Measurements from ENCODE around the gene LRRTM1. TPM values are rescaled to one million over a fixed set of nuclear protein-coding genes. Genes with fewer than 3 reads are reported as not detected.

Gene LRRTM1
- total RNA-seq, 1 experiment from 2014 or later: not detected

DNA sequence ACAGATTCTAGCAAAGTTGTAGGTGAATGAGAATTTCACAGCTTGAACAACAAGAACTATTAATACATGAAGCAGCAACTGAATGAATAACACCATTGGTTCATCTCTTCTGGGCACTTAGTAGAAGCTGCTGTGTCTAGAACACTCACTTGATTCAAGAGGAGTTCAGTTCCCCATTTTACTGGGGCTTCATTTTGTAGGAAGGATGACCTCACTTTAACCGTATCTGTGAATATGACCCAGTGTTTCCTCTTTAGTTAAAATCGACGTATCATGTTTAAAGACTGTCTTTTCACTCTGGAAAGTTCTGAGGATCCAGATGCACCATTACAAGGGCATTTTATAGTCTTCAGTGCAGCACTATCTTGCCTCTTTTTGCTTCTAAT, 47.8 kb downstream of the LRRTM1 start:
- Histone ChIP-seq H3K4me3 (replicated peaks in 1 of 2; ENCODE audit: low read depth in 1 of 2, low read length in 2 of 2) (no peak overlapping the region), H3K4me2 (ENCODE audit: low read length) (no peak overlapping the region), H3K9me3 (ENCODE audit: control insufficient read depth in 1 of 2, insufficient read depth in 1 of 2, low read depth in 1 of 2, low read length in 2 of 2) (peaks cover 15% of the 10 kb centered on the region in 2 experiments; a peak in 2 of 4 replicates), H3K27me3 (ENCODE audit: insufficient read depth, low read length) (no peaks in the 10 kb centered on the region), H3K27ac (ENCODE audit: low read depth, low read length) (no peak overlapping the region), H4K20me1 (ENCODE audit: insufficient read depth) (no peaks in the 10 kb centered on the region), H3K36me3 (ENCODE audit: control insufficient read depth in 1 of 2, insufficient read depth in 2 of 2, low read length in 2 of 2) (no peaks in the 10 kb centered on the region), H3K4me1 (ENCODE audit: control insufficient read depth in 1 of 2, insufficient read depth in 2 of 2, low read length in 2 of 2) (no peaks in the 10 kb centered on the region), H2AFZ (ENCODE audit: low read depth, low read length, poor library complexity, severe bottlenecking) (no peak overlapping the region), H3K9ac (ENCODE audit: low read length) (no peak overlapping the region), H3K79me2 (ENCODE audit: insufficient read depth, low read length) (no peaks in the 10 kb centered on the region), H3K9me2 (ENCODE audit: insufficient read depth) (no peaks in the 10 kb centered on the region)
- RAD21 ChIA-PET (ENCODE audit: low non-redundant PET in 1 of 2, low total read pairs in 2 of 2, uncharacterized antibody in 2 of 2, unreplicated experiment in 2 of 2): no interaction called here
- CTCF ChIA-PET: no interaction called here
- TF ChIP-seq, protein P1, sequence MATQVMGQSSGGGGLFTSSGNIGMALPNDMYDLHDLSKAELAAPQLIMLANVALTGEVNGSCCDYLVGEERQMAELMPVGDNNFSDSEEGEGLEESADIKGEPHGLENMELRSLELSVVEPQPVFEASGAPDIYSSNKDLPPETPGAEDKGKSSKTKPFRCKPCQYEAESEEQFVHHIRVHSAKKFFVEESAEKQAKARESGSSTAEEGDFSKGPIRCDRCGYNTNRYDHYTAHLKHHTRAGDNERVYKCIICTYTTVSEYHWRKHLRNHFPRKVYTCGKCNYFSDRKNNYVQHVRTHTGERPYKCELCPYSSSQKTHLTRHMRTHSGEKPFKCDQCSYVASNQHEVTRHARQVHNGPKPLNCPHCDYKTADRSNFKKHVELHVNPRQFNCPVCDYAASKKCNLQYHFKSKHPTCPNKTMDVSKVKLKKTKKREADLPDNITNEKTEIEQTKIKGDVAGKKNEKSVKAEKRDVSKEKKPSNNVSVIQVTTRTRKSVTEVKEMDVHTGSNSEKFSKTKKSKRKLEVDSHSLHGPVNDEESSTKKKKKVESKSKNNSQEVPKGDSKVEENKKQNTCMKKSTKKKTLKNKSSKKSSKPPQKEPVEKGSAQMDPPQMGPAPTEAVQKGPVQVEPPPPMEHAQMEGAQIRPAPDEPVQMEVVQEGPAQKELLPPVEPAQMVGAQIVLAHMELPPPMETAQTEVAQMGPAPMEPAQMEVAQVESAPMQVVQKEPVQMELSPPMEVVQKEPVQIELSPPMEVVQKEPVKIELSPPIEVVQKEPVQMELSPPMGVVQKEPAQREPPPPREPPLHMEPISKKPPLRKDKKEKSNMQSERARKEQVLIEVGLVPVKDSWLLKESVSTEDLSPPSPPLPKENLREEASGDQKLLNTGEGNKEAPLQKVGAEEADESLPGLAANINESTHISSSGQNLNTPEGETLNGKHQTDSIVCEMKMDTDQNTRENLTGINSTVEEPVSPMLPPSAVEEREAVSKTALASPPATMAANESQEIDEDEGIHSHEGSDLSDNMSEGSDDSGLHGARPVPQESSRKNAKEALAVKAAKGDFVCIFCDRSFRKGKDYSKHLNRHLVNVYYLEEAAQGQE (IDR thresholded peaks at IDR 0.05; ENCODE audit: low read depth): no peak
- TF ChIP-seq SRF (IDR thresholded peaks at IDR 0.05; ENCODE audit: low read depth) (no peak), CEBPB (IDR thresholded peaks at IDR 0.05; ENCODE audit: low read depth) (no peak), ELF1 (IDR thresholded peaks at IDR 0.05; ENCODE audit: borderline replicate concordance, low read depth) (no peak), JUND (IDR thresholded peaks at IDR 0.05) (no peak), POLR2A (IDR thresholded peaks at IDR 0.05; ENCODE audit: borderline replicate concordance, extremely low read depth, insufficient read depth, insufficient read length) (no peak), EZH2 (IDR thresholded peaks at IDR 0.05) (no peak), POLR2AphosphoS5 (IDR thresholded peaks at IDR 0.05; ENCODE audit: low read depth, low read length) (no peak), EZH2phosphoT487 (IDR thresholded peaks at IDR 0.05; ENCODE audit: borderline replicate concordance) (no peak), SP1 (IDR thresholded peaks at IDR 0.05; ENCODE audit: low read depth) (no peak), RAD21 (IDR thresholded peaks at IDR 0.05; ENCODE audit: low read depth) (no peak), TCF7L2 (IDR thresholded peaks at IDR 0.05; ENCODE audit: borderline replicate concordance, extremely low read depth, insufficient read depth, insufficient read length) (no peak)
- TF ChIP-seq, protein P2, sequence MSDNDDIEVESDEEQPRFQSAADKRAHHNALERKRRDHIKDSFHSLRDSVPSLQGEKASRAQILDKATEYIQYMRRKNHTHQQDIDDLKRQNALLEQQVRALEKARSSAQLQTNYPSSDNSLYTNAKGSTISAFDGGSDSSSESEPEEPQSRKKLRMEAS (IDR thresholded peaks at IDR 0.05): no peak
- TF ChIP-seq, protein P3, sequence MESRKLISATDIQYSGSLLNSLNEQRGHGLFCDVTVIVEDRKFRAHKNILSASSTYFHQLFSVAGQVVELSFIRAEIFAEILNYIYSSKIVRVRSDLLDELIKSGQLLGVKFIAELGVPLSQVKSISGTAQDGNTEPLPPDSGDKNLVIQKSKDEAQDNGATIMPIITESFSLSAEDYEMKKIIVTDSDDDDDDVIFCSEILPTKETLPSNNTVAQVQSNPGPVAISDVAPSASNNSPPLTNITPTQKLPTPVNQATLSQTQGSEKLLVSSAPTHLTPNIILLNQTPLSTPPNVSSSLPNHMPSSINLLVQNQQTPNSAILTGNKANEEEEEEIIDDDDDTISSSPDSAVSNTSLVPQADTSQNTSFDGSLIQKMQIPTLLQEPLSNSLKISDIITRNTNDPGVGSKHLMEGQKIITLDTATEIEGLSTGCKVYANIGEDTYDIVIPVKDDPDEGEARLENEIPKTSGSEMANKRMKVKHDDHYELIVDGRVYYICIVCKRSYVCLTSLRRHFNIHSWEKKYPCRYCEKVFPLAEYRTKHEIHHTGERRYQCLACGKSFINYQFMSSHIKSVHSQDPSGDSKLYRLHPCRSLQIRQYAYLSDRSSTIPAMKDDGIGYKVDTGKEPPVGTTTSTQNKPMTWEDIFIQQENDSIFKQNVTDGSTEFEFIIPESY (IDR thresholded peaks at IDR 0.05; ENCODE audit: extremely low read depth, insufficient replicate concordance, low read length): no peak
- intact Hi-C loops (cut with micrococcal nuclease): no loop called here
- ATAC-seq: no peak
- DNase-seq (ENCODE audit: low read depth, low spot score): no peak
- no TSS peak for BruUV-seq (replicated peaks)
- POLR2A ChIA-PET: no interaction called here
